ENCODE data around the gene FGGY.
"Not testable (repeated sequence)": the region's sequence is repeated elsewhere in the genome, so short reads cannot be mapped to it uniquely, and the experiment has no call there.

The FGGY gene

GRCh38 chr1:59317343-59317742 is 20.4 kb downstream of the FGGY start:
- DNase-seq = no peak

DNA sequence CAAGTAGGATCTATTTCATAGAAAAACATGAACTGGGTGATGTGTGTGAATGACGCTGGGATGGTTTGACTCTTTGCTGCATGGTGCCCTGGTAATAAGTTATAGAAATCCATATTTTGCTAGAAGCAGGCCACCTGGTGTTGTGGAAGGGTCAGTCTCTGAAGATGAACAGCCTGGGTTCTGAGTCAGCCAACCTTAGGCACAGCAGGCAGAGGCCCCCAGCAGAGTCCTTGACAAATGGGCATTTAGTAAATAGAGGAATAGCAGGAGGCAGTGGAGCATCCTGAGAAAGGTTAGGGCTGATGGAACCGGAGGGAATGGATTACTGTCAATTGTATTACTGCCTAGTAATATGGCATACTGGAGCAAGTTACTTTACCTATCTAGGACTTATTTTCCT is 20.9 kb downstream of the FGGY start:
- DNase-seq = no peak

- no peak for DNase-seq
Measured at GRCh38 chr1:59318271-59318860, 21.5 kb downstream of the FGGY start.

GRCh38 chr1:59322394-59322793 is 25.5 kb downstream of the FGGY start:
- DNase-seq = no peak

DNA sequence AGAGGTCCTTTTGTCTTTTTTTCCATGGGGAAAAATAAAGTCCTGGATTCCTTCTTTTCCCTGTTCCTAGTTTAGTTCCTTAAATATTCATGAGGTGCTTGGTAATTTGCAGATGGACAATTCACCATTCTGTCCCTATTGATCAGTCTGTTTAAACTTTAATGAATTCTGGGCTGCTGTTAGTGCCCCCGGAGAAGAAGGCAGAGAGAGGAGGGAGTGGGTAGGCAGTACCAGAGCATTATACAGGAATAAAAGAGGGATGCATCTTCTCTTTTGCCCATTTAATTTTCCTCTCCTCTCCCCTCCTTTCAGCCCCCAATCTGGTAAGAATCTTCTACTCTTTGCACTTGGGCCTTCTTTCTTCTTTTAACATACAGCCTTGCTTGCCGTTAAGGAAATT is 25.9 kb downstream of the FGGY start:
- DNase-seq = no peak

GRCh38 chr1:59323879-59324278 is 27.0 kb downstream of the FGGY start:
- no peak for DNase-seq

DNA sequence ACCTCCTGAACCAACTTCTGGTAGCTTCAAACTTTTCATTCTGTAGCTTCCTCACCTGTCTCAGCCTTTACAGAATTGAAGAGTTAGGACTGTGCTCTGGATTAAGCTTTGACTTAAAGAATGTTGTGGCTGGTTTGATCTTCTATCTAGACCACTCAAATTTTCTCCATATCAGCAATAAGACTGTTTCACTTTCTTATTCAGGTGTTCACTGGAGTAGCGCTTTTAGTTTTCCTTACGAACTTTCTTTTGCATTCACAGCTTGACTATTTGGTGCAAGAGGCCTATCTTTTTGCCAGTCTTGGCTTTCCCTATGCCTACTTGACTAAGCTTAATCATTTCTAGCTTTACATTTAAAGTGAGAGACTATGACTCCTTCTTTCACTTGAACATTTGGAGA is 31.5 kb downstream of the FGGY start:
- no peak for DNase-seq

GRCh38 chr1:59329412-59330053 is 32.6 kb downstream of the FGGY start:
- no peak for DNase-seq

DNA sequence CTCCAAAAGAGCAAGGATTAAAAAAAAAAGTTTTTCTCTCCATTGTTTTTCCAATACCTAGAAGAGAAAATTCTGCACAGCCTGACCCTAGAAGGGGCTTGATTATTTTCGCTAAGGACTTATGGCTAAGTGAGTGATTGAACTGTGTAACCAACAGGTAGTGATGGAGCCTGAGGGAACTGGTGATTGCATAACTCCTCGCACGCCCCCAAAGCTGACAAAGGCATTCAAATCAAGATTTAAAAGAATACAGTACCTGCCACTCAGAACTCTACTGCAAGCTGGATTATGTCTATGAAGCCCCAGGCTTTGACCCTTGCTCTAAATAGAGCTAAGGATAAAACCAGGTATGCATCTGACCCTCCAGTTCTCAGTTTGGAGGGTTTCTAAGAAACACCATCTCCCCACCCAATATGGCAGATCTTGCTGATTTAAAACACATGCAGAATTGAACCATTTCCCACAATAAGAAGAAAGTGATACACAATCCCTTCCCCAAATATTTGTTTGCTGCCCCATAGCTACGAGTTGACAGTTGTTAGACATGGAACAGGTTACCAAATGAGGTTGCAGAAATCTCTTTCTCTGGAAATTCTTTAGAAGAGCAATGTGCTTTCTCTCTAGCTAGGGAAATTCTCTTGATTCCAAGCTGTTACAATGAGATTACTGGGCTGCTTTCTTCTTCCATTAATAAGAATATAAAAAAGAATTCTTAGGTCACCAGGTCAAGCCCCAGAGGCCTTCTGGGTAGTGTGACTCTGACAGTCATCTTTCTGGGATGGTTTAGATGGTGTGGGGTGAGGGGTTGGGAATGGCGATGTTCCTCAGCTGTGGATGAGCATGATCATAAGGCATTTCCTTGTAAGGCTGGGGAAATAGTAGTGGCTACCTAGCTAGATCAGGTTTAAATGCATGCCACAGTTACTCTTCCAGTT is 35.1 kb downstream of the FGGY start:
- DNase-seq = no peak

DNA sequence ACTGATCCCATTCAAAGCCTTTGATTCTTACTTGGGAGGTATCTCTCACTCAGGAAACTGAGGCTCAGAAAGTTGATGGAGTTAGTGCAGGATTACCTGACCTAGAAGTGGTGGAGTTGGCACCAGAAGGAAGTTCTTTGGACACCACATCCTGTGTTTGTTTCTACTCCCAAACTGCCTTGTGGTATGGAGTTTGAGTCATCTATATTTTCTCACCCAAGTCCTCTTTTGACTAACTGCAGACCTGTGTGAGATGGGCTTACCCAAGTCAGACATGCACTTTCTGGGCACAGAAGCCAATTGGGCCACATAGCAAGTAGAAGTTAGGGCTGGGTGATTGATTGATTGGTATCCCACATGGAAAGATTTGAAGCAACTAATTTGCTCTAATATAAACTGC is 36.1 kb downstream of the FGGY start:
- no peak for DNase-seq

DNA sequence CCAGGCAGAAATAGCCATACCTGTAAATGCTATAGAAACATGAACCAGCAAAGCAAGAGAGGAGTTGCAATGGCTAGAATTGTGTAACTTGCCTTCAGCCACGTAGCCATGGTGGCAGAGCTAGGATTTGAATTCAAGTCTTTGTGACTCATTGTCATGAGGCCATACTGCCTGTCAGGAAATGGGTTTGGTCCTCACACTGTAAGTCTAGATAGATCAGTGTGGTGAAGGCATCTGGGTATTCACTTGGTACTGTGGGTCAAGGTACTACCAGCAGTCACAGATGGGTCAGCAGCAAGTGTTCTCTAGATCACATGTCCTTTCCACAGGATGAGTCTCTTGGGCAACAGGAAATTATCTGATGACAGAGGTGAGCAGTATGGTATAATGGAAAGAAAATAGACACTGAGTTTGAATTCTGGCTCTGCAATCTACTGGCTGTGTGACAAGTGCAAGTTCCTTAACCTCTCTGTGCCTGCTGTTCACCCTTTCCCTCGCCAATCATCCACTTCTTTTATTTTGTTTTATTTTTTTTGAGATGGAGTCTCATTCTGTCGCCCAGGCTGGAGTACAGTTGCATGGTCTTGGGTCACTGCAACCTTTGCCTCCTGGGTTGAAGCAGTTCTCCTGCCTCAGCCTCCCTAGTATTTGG is 36.9 kb downstream of the FGGY start:
- no peak for DNase-seq

DNA sequence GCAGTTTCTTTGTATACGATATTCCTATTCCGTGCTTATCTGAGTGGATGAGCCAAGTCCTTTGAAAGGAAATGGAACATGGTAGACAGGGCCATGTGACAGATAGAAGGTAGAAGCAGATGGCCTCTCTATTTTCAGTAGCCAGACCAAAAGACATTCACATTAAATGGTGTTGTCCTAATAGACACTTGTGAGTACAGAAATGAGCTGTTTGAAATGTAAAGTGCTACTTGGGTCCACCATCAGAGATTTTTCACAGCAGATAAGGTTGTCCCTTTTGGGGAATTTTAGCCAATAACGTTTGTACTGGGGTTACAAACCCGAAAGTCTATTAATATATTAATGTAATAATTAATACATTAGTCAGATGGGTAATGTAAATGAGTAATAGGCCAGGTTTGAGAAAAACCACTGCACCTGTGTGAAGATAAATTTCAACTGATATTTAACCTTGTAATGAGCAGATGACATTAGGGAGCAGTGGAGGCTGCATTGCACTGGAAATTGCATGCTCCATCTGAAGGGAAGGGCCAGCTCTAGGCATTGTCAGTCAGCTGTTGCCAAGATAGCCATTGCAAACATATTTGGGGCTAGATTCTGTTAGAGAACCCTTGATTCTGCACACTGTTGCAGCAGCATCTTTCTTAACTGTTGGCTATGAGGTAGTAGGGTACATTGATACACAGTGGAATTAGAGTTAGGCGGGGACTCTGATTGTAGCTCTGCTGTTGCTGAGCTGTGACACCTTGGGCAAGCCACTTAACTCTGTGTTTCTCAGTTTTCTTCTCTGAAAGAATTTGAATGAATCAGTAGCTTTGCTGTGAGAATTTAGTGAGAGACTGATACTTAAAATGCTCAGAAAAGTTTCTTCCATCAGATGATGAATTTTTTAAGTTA is 43.8 kb downstream of the FGGY start:
- peak; percentile 5 for DNase-seq

- no peak for DNase-seq
Measured at GRCh38 chr1:59342801-59343575, 46.1 kb downstream of the FGGY start.

- no peak for DNase-seq
Measured at GRCh38 chr1:59343576-59343840, 46.6 kb downstream of the FGGY start.

DNA sequence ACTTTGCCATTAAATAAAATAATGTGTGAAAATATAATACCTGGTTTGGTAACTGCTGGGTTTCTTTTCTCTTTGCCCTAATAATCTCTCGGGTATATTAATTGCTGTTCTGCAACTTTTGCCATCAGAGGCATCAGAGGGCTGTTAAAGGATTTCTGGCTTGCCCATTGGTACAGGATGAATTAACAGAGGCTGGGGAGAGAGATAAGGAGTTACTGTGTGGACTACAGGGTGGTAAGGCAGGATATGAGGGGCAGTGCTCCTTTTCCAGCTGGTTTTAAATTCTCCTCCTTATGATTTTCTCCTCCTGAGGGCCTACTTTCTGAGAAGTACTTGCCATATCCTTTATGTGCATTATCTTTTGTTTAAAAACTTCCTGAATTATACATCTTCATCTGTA is 48.3 kb downstream of the FGGY start:
- no peak for DNase-seq

DNA sequence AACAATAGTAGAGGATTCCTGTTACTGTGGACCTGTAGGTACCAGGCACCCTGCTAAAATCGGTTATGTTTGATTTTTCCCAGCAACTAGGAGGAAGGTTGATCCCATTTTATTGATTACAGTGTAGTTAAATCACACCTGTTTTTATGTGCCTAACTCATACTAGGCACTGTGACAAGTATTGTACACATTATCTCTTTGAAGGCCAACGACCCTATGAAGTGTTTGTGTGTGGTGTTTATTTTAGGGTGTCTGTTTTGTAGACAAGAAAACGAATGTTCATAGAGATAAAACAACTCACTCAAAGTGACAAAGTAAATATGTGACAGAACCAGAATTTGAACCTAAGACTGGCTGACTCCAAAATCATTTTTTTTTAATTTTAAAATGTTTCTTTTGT is 49.5 kb downstream of the FGGY start:
- no peak for DNase-seq

DNA sequence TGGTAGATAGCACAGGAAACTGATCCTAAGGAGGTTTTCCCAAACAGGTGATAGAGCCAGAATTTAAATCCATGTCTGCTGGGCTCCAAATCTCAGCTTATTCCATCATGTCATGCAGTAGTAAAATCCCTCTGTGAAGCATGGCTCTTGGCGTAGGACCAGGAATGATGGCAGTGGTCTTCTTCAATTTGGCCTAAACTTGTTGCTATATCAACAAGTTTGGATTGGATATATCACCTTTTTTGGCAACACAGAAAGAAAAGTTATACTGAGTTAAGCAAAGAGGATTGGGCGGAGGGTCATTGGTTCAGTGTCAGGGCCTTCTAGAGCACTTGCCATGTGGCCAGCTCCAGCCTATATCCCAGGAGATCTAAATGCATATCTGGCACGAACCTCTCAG is 52.2 kb downstream of the FGGY start:
- DNase-seq = no peak

- DNase-seq = no peak
Measured at GRCh38 chr1:59350521-59350920, 53.6 kb downstream of the FGGY start.

DNA sequence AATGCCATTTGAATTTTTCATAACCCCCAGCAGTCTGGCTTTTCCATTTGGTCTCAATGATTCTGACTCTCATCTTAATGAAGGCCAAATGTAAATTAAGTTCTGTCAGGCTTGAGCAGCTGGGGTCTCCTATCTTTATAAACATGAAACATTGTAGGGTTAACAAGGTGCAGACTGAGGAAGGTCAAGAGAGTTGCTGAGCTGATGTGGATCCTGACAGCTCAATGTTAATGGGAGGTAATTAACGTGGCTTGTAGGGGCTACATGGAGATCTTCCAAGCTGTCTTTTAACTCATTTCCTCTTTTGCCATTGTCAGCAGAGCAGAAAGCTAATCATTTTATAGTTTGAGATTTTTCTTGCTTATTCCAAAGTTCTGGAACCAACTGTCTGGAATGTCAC is 55.2 kb downstream of the FGGY start:
- no peak for DNase-seq

DNA sequence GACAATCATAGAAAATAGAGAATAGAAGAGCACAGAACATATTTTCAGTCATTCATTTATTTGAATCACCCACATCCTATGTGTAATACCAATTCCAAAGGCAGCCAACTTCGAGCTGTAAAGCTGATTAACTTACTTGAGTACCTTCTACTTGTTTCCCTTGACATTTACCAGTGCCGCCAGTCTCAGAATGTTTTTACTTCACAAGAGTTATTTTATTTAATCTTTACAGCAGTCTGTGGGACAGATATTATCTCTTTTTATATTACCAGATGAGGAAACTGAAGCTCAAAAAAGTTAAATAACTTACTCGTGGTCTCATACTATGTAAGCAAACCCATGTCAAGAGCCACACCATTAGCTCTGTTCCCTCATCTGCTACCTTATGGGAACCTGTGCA is 56.6 kb downstream of the FGGY start:
- DNase-seq = no peak

DNA sequence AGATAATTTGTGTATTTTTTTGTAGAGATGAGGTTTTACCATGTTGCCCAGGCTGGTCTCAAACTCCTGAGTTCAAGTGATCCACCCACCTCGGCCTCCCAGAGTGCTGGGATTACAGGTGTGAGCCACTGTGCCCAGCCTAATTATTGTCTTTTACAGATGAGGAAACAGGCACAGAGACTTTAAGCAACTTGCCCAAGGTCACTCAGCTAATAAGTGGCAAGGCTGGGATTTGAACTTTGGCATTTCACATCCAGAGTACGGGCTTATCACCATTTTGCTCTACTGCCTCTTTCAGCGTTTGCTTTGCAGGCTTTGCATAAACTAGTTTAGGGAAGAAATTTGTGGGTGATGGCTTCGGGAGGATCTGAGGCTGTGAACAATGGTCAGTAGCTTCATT is 57.3 kb downstream of the FGGY start:
- not testable (repeated sequence) for DNase-seq
